GM12892 (cell line): ENCODE measurements around the gene KIF5C.

Experiments used
- POLR2A ChIP-seq: IDR thresholded peaks from 2 replicates; pipeline ENCODE4 v1.6.1; 2011; ENCODE audit warnings: low read depth, low read length, control low read depth
- POLR2AphosphoS5 ChIP-seq: IDR thresholded peaks from 2 replicates; pipeline ENCODE4 v1.6.1; 2011; ENCODE audit warnings: low read depth, low read length, control low read depth
- TAF1 ChIP-seq: IDR thresholded peaks from 2 replicates; pipeline ENCODE4 v1.6.1; 2011; ENCODE audit warnings: low read depth, mild to moderate bottlenecking, control low read depth, low read length, borderline replicate concordance

- TF ChIP-seq POLR2A (no peak), TAF1 (no peak), POLR2AphosphoS5 (no peak)
Observed at GRCh38 chr2:148984449-148984848, 109.4 kb downstream of the KIF5C start.
